HuH-7 (cell line): Measurements from ENCODE around the gene ADIG.
A peak's percentile ranks its signal among the peaks of the same experiment; 100 is the strongest.

ENCODE experiments used
- DNase-seq: peaks from one replicate; pipeline ENCODE4 v3.0.0; 2011; ENCODE audit warnings: low spot score

The ADIG gene

GRCh38 chr20:38633577-38634093, 52.6 kb downstream of the ADIG start:
- DNase-seq, result peak; percentile 79

GRCh38 chr20:38635721-38636288, 54.8 kb downstream of the ADIG start:
- DNase-seq, result no peak
